VCaP (cell line): Measurements from ENCODE around the gene ADARB2.

ENCODE experiments used
- H3K27ac ChIP-seq: fragments of 450-650 bp; 2 replicates; pipeline ENCODE4 v1.5.1; 2017
- CTCF ChIP-seq: fragments of 450-650 bp; conservative IDR thresholded peaks from 2 replicates; pipeline ENCODE4 v1.5.1; 2017; ENCODE audit warnings: mild to moderate bottlenecking, moderate library complexity

ADARB2 gene

DNA sequence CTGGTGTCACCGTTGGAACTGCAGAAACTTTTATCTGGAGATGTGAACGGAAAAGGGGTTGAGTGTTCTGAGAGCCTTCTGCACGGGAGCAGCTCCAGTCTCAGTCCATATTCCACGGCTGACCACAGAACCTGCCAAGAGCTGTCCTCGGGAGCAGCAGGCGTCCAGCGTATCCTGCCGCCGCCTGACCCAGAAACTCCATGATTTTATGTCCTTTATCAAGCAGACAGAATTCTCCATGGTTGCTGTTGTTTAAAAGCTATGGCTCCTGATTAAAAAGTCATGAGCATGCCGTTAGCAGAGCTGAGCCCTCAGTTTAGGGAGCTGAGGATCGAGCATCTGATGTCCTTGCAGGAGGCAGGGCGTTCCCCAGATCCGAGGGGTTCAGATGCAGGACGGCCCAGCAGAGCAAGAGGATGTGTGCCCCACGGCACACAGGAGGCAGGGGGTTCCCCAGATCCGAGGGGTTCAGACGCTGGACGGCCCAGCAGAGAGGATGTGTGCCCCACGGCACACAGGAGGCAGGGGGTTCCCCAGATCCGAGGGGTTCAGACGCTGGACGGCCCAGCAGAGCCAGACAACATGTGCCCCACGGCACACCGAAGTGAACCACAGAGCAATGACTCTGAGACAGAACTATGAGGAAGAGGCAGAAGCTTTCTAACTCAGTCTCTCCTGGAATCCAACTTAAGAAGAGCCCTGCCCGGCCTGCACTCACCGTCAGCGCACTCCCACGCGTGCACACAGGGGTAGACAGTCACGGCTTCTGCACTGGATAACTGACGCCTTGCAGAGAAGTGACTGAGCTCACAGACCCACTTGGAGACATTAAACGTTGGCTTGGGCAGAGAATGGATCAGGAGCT is 584.7 kb downstream of the ADARB2 start:
- H3K27ac ChIP-seq = no peak overlapping the region
- TF ChIP-seq CTCF = no peak

DNA sequence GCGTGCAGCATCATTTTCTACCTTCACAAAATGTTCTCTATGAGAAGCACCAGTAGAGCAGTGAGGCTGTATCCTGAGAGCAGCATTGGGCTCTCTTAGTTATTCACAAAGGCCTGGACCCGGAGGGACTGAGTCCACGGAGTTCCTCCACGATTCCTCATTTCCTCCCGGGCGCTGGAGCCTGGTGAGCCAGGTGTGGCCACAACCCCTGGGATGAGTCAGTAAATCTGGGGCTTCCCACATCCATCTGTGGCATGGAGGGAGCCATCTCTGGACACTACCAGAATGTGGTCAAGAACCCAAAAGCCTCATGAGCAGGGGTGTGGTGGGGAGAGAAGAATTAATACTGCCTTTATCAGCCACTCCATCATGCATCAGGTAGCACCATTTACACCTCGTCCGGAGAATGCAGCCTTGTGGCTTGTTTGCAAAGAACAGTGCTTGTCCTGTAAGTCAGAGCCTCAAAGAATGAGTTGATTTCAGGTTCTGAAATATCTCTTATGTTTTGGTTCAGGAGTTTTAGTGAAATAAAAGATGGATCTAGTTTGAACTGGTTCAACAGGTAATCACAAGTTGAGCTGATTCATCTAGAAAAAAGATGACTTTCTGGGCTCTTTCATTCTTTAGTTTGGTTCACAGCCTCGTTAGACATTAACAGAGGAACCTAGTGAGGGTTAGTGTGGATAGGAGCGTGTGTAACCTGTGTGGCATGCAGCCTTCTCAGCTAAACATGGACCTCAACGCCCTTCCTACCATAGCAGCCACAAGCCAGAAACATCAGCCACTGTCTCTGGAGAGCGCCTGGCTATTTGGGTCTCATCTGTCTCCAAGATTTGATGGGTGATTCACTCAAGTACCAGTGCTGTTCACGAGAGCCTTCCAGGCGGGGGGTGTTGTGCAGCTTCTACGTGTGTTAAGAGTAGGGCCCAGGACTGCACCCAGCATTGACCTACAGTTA is 586.0 kb downstream of the ADARB2 start:
- TF ChIP-seq CTCF = no peak
- no peak overlapping the region for H3K27ac ChIP-seq

DNA sequence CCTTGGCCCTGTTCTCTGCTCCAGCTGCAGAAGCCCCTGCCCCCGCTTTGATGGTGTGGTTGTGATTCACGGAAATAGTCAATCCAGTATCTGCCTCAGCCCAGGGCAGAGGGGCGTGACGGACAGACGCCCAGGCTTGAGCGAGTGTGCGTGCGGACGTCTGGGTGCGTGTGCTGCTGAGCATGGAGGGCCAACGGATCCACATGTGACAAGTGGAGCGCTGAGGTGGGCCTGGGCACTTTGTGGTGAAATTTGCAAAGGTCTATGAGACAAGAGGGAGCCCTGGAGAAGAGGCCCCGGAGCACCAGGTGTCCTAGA is 586.7 kb downstream of the ADARB2 start:
- H3K27ac ChIP-seq = no peak overlapping the region
- TF ChIP-seq CTCF = no peak

DNA sequence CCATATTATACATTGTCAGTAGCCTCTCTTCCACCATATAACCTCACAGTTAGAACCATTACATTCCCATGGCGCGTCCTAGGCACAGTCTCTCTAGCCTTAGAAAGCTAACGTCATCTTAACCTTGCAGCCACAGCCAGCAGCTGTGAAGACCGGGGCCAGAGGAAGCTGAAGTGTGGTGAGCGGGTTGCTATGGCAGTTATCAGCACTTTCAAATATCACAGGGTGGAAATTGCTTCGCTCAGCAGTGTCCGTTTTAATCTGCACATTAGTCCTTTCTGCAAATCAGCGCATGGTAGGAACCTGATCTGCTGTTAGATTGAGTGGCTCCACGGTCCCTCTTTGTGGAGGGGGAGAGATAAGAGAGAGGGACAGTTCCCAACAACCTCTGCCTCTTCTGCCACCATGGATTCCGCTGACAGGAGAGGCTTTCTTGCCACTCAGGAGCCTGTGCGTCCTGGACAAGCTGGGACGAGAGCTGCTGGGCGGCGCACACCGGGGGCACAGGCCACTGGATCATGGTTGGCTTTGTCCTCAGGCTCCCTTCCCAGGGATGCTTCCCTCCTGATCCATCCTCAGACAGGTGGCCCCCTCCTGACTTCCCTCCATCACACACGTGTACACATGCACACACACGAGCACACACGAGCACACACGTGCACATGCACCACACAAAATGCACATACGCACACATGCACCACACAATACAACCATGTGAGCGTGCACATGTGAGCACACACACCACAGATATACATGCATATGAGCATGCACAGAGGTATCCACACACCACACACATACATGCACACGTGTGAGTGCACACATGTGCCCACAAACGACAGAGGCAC is 587.3 kb downstream of the ADARB2 start:
- no peak for TF ChIP-seq CTCF
- H3K27ac ChIP-seq = no peak overlapping the region

GRCh38 chr10:1148855-1149605 is 588.3 kb downstream of the ADARB2 start:
- TF ChIP-seq CTCF = no peak
- H3K27ac ChIP-seq = no peak overlapping the region

DNA sequence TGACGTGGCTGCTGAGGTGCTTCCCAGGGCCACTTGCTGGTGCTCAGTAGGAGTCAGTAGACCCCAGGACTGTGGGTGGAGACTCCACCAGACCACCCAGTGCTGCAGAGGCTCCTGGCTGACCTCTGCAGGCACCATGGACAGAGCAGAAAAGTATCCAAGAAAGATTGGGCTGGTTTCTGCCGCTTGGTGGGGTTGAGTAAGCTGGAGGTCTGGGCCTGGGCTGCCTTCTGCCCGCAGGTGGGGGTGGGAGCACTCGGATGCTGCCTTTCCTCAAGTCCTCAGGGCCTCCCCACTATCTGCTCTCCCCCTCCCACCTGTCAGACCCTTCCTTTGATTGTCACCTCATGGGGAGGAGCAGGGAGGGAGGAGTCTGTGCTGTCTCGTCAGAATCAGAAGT is 589.5 kb downstream of the ADARB2 start:
- no peak for TF ChIP-seq CTCF
- no peak overlapping the region for H3K27ac ChIP-seq
